ENCODE measurements around the gene CACNG6. TPM values are rescaled to one million over a fixed set of nuclear protein-coding genes. Genes with fewer than 3 reads are reported as not detected.

Gene CACNG6
- total and polyA plus RNA-seq, 8 donors = not detected

- no peak overlapping the region for H3K27ac ChIP-seq
- DNase-seq (no peak), FAIRE-seq (no peak), ATAC-seq (no peak)
- H3K4me3 ChIP-seq = no peak overlapping the region
- 48 to 56% methylated on average over 9 of the region's 9 CpGs for WGBS, 2 donors
- H3K4me1 ChIP-seq = no peaks in the 10 kb centered on the region
- peaks cover 0 to 6% (median 0%) of the 10 kb centered on the region in 4 donors for H3K27me3 ChIP-seq
- H3K9me3 ChIP-seq = no peaks in the 10 kb centered on the region
- intact Hi-C loops (cut with DNase I) = no loop called here
- H3K36me3 ChIP-seq = no peaks in the 10 kb centered on the region
- TF ChIP-seq CTCF (IDR thresholded peaks at IDR 0.05) = no peak
Measured at GRCh38 chr19:53951947-53952346, 39.5 kb upstream of the CACNG6 start.

GRCh38 chr19:53953383-53953782 is 38.1 kb upstream of the CACNG6 start:
- FAIRE-seq = no peak
- no peak for TF ChIP-seq CTCF (IDR thresholded peaks at IDR 0.05)

GRCh38 chr19:53957448-53958167 is 33.8 kb upstream of the CACNG6 start:
- ATAC-seq (no peak), DNase-seq (no peak), FAIRE-seq (no peak)
- H3K4me1 ChIP-seq = no peaks in the 10 kb centered on the region
- intact Hi-C loops (cut with DNase I) = no loop called here
- H3K4me3 ChIP-seq = no peak overlapping the region
- H3K36me3 ChIP-seq = no peaks in the 10 kb centered on the region
- H3K27me3 ChIP-seq = no peaks in the 10 kb centered on the region
- WGBS, 2 donors = 2% methylated on average over 15 of the region's 15 CpGs
- H3K27ac ChIP-seq = no peak overlapping the region
- no peaks in the 10 kb centered on the region for H3K9me3 ChIP-seq
- no peak for TF ChIP-seq CTCF (IDR thresholded peaks at IDR 0.05)

More at GRCh38 chr19:53953383-53953782, 38.1 kb upstream of the CACNG6 start:
- DNase-seq = no peak
- intact Hi-C loops (cut with DNase I) = no loop called here
- no peaks in the 10 kb centered on the region for H3K36me3 ChIP-seq
- H3K27ac ChIP-seq = no peak overlapping the region
- no peaks in the 10 kb centered on the region for H3K4me1 ChIP-seq
- no peaks in the 10 kb centered on the region for H3K9me3 ChIP-seq
- 72 to 84% methylated on average over 8 of the region's 8 CpGs for WGBS, 2 donors
- no peaks in the 10 kb centered on the region for H3K27me3 ChIP-seq
- ATAC-seq = no peak
- H3K4me3 ChIP-seq = no peak overlapping the region

- intact Hi-C loops (cut with DNase I) = no loop called here
- Histone ChIP-seq H3K4me3 (no peak overlapping the region), H3K4me1 (no peaks in the 10 kb centered on the region), H3K9me3 (no peaks in the 10 kb centered on the region), H3K27ac (no peak overlapping the region), H3K27me3 (no peaks in the 10 kb centered on the region), H3K36me3 (no peaks in the 10 kb centered on the region)
- ATAC-seq = no peak
- no peak for FAIRE-seq
- 2 to 3% methylated on average over 10 to 14 of the region's 14 CpGs for WGBS, 2 donors
- peak in 1 of 6 donors; percentile 10 for DNase-seq
- no peak for TF ChIP-seq CTCF (IDR thresholded peaks at IDR 0.05)
Measured at GRCh38 chr19:53958168-53958571, 33.3 kb upstream of the CACNG6 start.

Data from pancreas (tissue), 10 donors.